CD14-positive monocyte (primary cell): Measurements from ENCODE around the gene SMIM22. TPM values are rescaled to one million over a fixed set of nuclear protein-coding genes. Genes with fewer than 3 reads are reported as not detected.

ENCODE experiments used
- DNase-seq, 3 donors: peaks; one replicate each; pipeline ENCODE4 v3.0.0-alpha.2; 2011 to 2022
- H2AFZ ChIP-seq: 2 replicates; pipeline ENCODE4 v1.6.0; 2012; ENCODE audit warnings: mild to moderate bottlenecking, low read depth, low read length, inconsistent platforms; ENCODE audit not compliant: insufficient read depth, poor library complexity, severe bottlenecking
- H3K27ac ChIP-seq, 2 donors: 1 replicate in 1 of 2; 2 replicates in 1 of 2; pipeline ENCODE4 v1.5.1; 2012 to 2013; ENCODE audit warnings: low read length in 2 of 2, control low read depth in 1 of 2, inconsistent platforms in 1 of 2, low read depth in 1 of 2, mild to moderate bottlenecking in 1 of 2
- H3K27me3 ChIP-seq, 2 donors: one replicate each; pipeline versions ENCODE4 v1.6.0 to v1.6.1; 2011 to 2013; ENCODE audit warnings: low read length in 2 of 2; ENCODE audit not compliant: control insufficient read depth in 2 of 2, insufficient read depth in 2 of 2
- H3K36me3 ChIP-seq, 2 donors: replicated peaks in 1 of 2; 1 replicate in 1 of 2; 2 replicates in 1 of 2; pipeline versions ENCODE4 v1.5.1 to v1.6.1; 2012 to 2013; ENCODE audit warnings: low read length in 2 of 2, control low read depth in 1 of 2, inconsistent platforms in 1 of 2, mild to moderate bottlenecking in 1 of 2; ENCODE audit not compliant: insufficient read depth in 2 of 2, control insufficient read depth in 1 of 2
- H3K4me1 ChIP-seq, 2 donors: 1 replicate in 1 of 2; 2 replicates in 1 of 2; pipeline versions ENCODE4 v1.5.1 to v1.6.1; 2012 to 2013; ENCODE audit warnings: low read length in 2 of 2, control low read depth in 1 of 2, inconsistent platforms in 1 of 2, mild to moderate bottlenecking in 1 of 2, moderate library complexity in 1 of 2; ENCODE audit not compliant: insufficient read depth in 2 of 2, control insufficient read depth in 1 of 2
- H3K4me2 ChIP-seq: replicated peaks from 2 replicates; pipeline ENCODE3; 2012; ENCODE audit warnings: low read length, moderate library complexity, mild to moderate bottlenecking; ENCODE audit not compliant: poor library complexity, severe bottlenecking; ENCODE audit errors: extremely low read depth
- H3K4me3 ChIP-seq, 3 experiments: fragments of 200-600 bp in 1 of 3; sonication (generic) in 1 of 3; replicated peaks in 1 of 3; 1 replicate in 2 of 3; 2 replicates in 1 of 3; pipeline ENCODE4 v1.5.1; 2011 to 2013; ENCODE audit warnings: low read length in 3 of 3, mild to moderate bottlenecking in 3 of 3, control low read depth in 2 of 3, low read depth in 2 of 3, inconsistent platforms in 1 of 3, moderate library complexity in 1 of 3
- H3K79me2 ChIP-seq: 2 replicates; pipeline ENCODE4 v1.6.0; 2012; ENCODE audit warnings: mild to moderate bottlenecking, control low read depth, inconsistent platforms, low read length, moderate library complexity; ENCODE audit not compliant: insufficient read depth
- H3K9ac ChIP-seq: 2 replicates; pipeline ENCODE4 v1.6.0; 2017; ENCODE audit warnings: low read length, mild to moderate bottlenecking; ENCODE audit not compliant: insufficient read depth, poor library complexity, severe bottlenecking
- H3K9me3 ChIP-seq, 2 donors: replicated peaks in 1 of 2; 1 replicate in 1 of 2; 2 replicates in 1 of 2; pipeline versions ENCODE4 v1.5.1 to v1.6.1; 2012 to 2013; ENCODE audit warnings: low read length in 2 of 2, control low read depth in 1 of 2; ENCODE audit not compliant: control insufficient read depth in 1 of 2, insufficient read depth in 1 of 2
- H4K20me1 ChIP-seq: 2 replicates; pipeline ENCODE4 v1.6.0; 2012; ENCODE audit warnings: mild to moderate bottlenecking, low read length, control low read depth, moderate library complexity; ENCODE audit not compliant: insufficient read depth
- H3K27ac Mint-ChIP-seq, 7 donors: one replicate each; pipeline ENCODE4 v1.8.0; 2020; ENCODE audit warnings: mild to moderate bottlenecking in 7 of 7, mixed read lengths in 7 of 7, moderate library complexity in 6 of 7, inconsistent platforms in 2 of 7
- H3K27me3 Mint-ChIP-seq, 3 donors: one replicate each; pipeline ENCODE4 v1.8.0; 2021 to 2022; ENCODE audit warnings: low read depth in 3 of 3, mild to moderate bottlenecking in 3 of 3, mixed read lengths in 3 of 3, moderate library complexity in 3 of 3, inconsistent platforms in 1 of 3
- H3K36me3 Mint-ChIP-seq, 2 donors: one replicate each; pipeline ENCODE4 v1.8.0; 2020; ENCODE audit warnings: mixed read lengths in 2 of 2, inconsistent platforms in 1 of 2, mild to moderate bottlenecking in 1 of 2
- H3K4me1 Mint-ChIP-seq: one replicate; pipeline ENCODE4 v1.8.0; 2020; ENCODE audit warnings: mild to moderate bottlenecking, mixed read lengths
- H3K4me3 Mint-ChIP-seq, 2 donors: one replicate each; pipeline ENCODE4 v1.8.0; 2020; ENCODE audit warnings: mild to moderate bottlenecking in 2 of 2, mixed read lengths in 2 of 2, moderate library complexity in 1 of 2
- H3K9me3 Mint-ChIP-seq, 7 donors: one replicate each; pipeline ENCODE4 v1.8.0; 2020 to 2022; ENCODE audit warnings: mixed read lengths in 7 of 7, mild to moderate bottlenecking in 6 of 7, moderate library complexity in 6 of 7, inconsistent platforms in 2 of 7
- WGBS: methylation state at CpG from one replicate; pipeline ENCODE4 v1.1.5; 2013; ENCODE audit warnings: missing lambda C conversion rate; ENCODE audit not compliant: insufficient coverage; 5-methylcytosine and 5-hydroxymethylcytosine counted together
- intact Hi-C, 2 donors: fragments of 100-400 bp; cut with micrococcal nuclease; formaldehyde crosslinking; loops; one replicate each; pipeline versions ENCODE4 v1.15.0 to v1.15.1; 2023
- polyA plus RNA-seq, 3 donors: library from polyadenylated mRNA; depleted of rRNA in 1 of 3; unstranded in 2 of 3; stranded (reverse) in 1 of 3; fragments of 300-500 nt in 2 of 3; fragments of >200 nt in 1 of 3; fragmentation: Illumina TruSeq in 2 of 3; gene quantifications; 1 replicate in 2 of 3; 2 replicates in 1 of 3; pipeline ENCODE4 v1.2.3, GENCODE V29; 2012 to 2021
- TF ChIP-seq, protein P1 (sequence below): fragments of 200-600 bp; IDR thresholded peaks from one replicate; pipeline ENCODE4 v1.8.0; 2022; ENCODE audit warnings: antibody characterized with exemption, mild to moderate bottlenecking

SMIM22 gene
- polyA plus RNA-seq, 3 donors: not detected

DNA sequence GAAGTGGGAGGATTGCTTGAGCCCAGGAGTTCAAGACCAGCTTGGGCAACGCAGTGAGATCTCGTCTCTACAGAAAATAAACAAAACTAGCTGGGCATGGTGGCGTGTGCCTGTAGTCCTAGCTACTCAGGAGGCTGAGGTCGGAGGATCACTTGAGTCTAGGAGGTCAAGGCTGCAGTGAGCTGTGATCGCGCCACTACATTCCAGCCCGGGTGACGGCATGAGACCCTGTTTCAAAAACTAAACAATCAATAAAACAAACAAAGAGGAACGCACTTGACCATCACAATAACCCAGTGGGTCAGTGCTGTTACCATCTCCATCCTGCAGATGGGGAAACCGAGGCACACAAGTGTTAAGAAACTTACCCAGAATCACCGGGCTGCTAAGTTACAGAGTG is 41.9 kb upstream of the SMIM22 start:
- TF ChIP-seq, protein P1, sequence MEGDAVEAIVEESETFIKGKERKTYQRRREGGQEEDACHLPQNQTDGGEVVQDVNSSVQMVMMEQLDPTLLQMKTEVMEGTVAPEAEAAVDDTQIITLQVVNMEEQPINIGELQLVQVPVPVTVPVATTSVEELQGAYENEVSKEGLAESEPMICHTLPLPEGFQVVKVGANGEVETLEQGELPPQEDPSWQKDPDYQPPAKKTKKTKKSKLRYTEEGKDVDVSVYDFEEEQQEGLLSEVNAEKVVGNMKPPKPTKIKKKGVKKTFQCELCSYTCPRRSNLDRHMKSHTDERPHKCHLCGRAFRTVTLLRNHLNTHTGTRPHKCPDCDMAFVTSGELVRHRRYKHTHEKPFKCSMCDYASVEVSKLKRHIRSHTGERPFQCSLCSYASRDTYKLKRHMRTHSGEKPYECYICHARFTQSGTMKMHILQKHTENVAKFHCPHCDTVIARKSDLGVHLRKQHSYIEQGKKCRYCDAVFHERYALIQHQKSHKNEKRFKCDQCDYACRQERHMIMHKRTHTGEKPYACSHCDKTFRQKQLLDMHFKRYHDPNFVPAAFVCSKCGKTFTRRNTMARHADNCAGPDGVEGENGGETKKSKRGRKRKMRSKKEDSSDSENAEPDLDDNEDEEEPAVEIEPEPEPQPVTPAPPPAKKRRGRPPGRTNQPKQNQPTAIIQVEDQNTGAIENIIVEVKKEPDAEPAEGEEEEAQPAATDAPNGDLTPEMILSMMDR: no peak
- peaks cover 56 to 73% of the 10 kb centered on the region in 2 donors for H3K36me3 Mint-ChIP-seq
- intact Hi-C loops: no loop called here
- Histone ChIP-seq H3K27ac (no peak overlapping the region), H3K79me2 (no peaks in the 10 kb centered on the region), H2AFZ (no peak overlapping the region), H3K27me3 (no peaks in the 10 kb centered on the region), H3K4me1 (no peaks in the 10 kb centered on the region), H3K9ac (no peak overlapping the region), H3K4me2 (no peak overlapping the region), H4K20me1 (no peaks in the 10 kb centered on the region), H3K9me3 (peaks cover 0 to 6% of the 10 kb centered on the region in 2 donors), H3K36me3 (peaks cover 59 to 77% of the 10 kb centered on the region in 2 donors), H3K4me3 (no peak overlapping the region)
- no peak for DNase-seq
- no peak overlapping the region for H3K27ac Mint-ChIP-seq
- peaks cover 5 to 11% (median 8%) of the 10 kb centered on the region in 7 donors for H3K9me3 Mint-ChIP-seq
- H3K27me3 Mint-ChIP-seq: peaks cover 0 to 2% (median 0%) of the 10 kb centered on the region in 3 donors
- no peak overlapping the region for H3K4me3 Mint-ChIP-seq
- H3K4me1 Mint-ChIP-seq: no peaks in the 10 kb centered on the region
- WGBS: 100% methylated on average over 11 of the region's 11 CpGs

DNA sequence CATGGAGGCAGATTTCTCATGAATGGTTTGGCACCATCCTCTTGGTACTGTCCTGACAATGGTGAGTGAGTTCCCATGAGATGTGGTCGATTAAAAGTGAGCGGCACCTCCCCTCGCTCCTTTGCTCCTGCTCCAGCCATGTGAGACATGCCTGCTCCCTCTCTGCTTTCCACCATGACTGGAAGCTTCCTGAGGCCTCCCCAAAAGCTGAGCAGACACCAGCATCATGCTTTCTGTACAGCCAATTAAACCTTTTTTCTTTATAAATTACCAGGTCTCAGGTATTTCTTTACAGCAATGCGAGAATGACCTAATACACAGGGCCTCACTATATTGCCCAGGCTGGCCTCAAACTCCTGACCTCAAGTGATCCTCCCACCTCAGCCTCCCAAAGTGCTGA is 40.3 kb upstream of the SMIM22 start:
- Histone ChIP-seq H3K4me2 (no peak overlapping the region), H3K79me2 (no peaks in the 10 kb centered on the region), H3K27me3 (no peaks in the 10 kb centered on the region), H3K9ac (no peak overlapping the region), H2AFZ (no peak overlapping the region), H4K20me1 (no peaks in the 10 kb centered on the region), H3K4me1 (no peaks in the 10 kb centered on the region), H3K9me3 (peaks cover 0 to 6% of the 10 kb centered on the region in 2 donors), H3K27ac (no peak overlapping the region), H3K4me3 (no peak overlapping the region), H3K36me3 (peaks cover 70 to 91% of the 10 kb centered on the region in 2 donors)
- DNase-seq: no peak
- H3K27ac Mint-ChIP-seq: no peak overlapping the region
- peaks cover 5 to 11% (median 8%) of the 10 kb centered on the region in 7 donors for H3K9me3 Mint-ChIP-seq
- no peaks in the 10 kb centered on the region for H3K4me1 Mint-ChIP-seq
- intact Hi-C loops: no loop called here
- peaks cover 69 to 89% of the 10 kb centered on the region in 2 donors for H3K36me3 Mint-ChIP-seq
- peaks cover 0 to under 1% (median 0%) of the 10 kb centered on the region in 3 donors for H3K27me3 Mint-ChIP-seq
- TF ChIP-seq, protein P1: no peak
- no CpG with 5 or more reads among the region's 4 CpGs for WGBS
- no peak overlapping the region for H3K4me3 Mint-ChIP-seq
